ENCODE data around the gene ACOT7.

Gene ACOT7

DNA sequence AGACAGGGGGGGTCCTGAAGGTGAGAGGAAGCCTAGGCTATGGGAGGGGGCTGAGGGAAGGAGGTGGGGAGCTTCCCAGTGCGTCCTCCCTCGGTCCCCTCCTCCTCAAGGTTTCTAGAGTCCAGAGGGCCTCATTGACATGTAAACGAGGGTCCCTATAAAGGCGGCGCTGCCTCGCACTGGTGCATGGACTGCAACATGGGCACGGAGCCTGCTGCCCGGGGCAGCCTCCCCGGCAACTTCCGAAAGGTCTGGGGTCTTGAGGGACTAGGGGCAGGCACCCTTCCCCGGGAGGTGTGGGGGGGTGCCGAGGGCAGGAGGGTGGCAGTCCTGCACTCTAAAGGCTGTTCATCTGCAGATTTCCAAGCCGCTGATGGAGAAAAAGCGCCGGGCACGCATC is 149.6 kb downstream of the ACOT7 start, which contains the start of gene HES3:
HES3 (plus strand) TSS at position 187 of the 400 bp plus-strand sequence; CDS start at position 374, 187 bp downstream.
- H3K4me3 ChIP-seq (ENCODE audit: low read length): peak within 1 kb of the TSS; percentile 73
- peaks cover 5% of the 10 kb centered on the region; the same call in 1 of the 2 replicates for H3K27me3 ChIP-seq (ENCODE audit: control insufficient read depth, insufficient read depth, low read length)
- no CpG with 5 or more reads among the region's 16 CpGs for WGBS (ENCODE audit: insufficient coverage, insufficient read length)

DNA sequence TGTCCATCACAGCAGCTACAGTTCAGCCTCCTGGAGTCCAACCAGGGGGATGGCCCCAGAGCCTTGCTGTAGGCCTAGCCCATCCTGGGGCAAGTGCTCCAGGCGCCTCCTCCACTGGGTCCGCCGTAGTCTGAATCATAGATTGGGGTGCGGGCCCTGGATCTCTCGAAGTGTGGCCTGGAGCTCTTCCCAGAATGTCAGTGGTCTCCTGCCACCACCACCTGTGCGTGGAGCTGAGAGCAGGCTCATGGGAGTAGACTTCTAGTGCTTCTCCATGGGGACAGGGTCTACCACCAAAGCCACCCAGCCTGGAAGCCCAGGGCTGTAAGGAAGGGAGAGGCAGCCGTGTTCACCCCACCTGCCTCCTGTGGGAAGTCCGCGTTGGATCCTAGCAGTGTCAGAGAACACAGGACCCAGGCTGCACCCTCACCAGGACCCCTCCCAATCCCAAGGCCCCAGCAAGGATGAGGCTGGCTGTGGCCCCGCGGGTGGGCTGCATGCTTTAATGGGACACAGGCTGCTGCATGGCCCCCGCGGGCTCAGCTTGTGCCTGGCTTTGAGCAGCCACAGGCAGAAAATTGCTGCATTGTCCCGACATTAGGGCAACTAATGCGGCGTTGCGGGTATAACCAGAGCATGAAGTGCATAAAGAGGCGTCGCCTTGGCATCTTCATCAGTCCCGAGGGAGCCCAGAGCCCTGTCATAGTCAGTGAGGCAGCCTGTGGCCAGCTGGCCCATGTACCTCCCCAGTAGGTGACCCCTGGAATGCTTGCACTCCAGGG is 150.3 kb downstream of the ACOT7 start:
- DNase-seq (ENCODE audit: low read depth, low spot score): no peak
- Histone ChIP-seq H3K4me3 (ENCODE audit: low read length) (peak overlapping the region; percentile 73; the same call in 1 of the 2 replicates), H3K36me3 (ENCODE audit: control insufficient read depth, insufficient read depth, low read length) (no peaks in the 10 kb centered on the region), H3K27ac (ENCODE audit: low read length) (no peak overlapping the region), H3K4me1 (ENCODE audit: control insufficient read depth, insufficient read depth, low read length) (peaks cover 16% of the 10 kb centered on the region), H3K27me3 (ENCODE audit: control insufficient read depth, insufficient read depth, low read length) (no peaks in the 10 kb centered on the region; the same call in 1 of the 2 replicates), H3K9me3 (ENCODE audit: control insufficient read depth, insufficient read depth, low read length) (no peaks in the 10 kb centered on the region)
- no CpG with 5 or more reads among the region's 20 CpGs for WGBS (ENCODE audit: insufficient coverage, insufficient read length)

More for the DNA sequence above, 149.6 kb downstream of the ACOT7 start, which contains the start of gene HES3:
- no peak within 1 kb of the TSS for H3K27ac ChIP-seq (ENCODE audit: low read length)
- no peak for DNase-seq (ENCODE audit: low read depth, low spot score)
- H3K9me3 ChIP-seq (ENCODE audit: control insufficient read depth, insufficient read depth, low read length): no peaks in the 10 kb centered on the region
- H3K36me3 ChIP-seq (ENCODE audit: control insufficient read depth, insufficient read depth, low read length): no peaks in the 10 kb centered on the region
- peaks cover 19% of the 10 kb centered on the region for H3K4me1 ChIP-seq (ENCODE audit: control insufficient read depth, insufficient read depth, low read length)

DNA sequence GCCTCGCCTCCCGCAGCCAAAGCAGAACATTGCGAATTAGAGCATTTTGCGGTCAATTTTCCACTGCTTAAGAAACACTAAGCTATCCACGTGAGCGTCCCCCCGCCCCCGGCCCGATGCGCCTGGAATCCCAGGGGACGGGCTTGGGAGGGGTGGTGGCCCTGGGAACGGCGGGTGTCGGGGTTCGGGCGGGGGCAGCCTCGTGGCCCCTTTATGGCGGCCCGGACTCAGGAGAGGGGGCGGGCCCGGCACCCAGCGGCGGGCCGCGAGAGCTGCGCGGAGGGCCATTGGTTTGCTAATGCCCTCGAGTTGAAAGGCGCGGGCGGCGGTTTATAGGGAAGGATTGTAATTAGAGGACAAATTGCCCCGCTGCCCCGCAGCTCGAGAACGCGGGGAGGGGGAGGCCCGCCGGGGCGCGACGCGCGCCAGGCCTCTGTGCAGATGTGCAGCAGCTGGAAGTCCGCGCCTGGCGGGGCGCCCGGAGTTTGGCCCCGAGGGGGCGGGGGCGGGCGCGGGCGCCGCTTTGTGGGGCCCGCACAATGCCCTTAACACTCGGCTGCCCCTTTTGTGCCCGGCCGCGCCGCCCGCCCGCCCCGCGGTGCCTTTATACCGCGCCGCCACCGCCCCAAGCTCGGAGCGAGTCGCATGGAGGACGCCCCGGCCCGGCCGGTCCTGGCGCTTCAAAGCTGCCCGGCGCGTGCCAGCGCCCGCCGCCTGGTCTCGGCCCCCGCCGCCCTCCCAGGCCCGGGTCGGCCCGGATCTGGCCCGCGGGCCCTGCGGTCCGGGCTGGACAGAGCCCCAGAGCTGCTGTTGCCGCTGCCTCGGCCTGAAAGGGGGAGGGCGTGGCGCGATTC is 151.5 kb downstream of the ACOT7 start:
- H3K9me3 ChIP-seq (ENCODE audit: control insufficient read depth, insufficient read depth, low read length): no peaks in the 10 kb centered on the region
- peaks cover 16% of the 10 kb centered on the region for H3K4me1 ChIP-seq (ENCODE audit: control insufficient read depth, insufficient read depth, low read length)
- H3K36me3 ChIP-seq (ENCODE audit: control insufficient read depth, insufficient read depth, low read length): no peaks in the 10 kb centered on the region
- WGBS (ENCODE audit: insufficient coverage, insufficient read length): no CpG with 5 or more reads among the region's 99 CpGs
- no peak for DNase-seq (ENCODE audit: low read depth, low spot score)
- no peaks in the 10 kb centered on the region for H3K27me3 ChIP-seq (ENCODE audit: control insufficient read depth, insufficient read depth, low read length)
- H3K4me3 ChIP-seq (ENCODE audit: low read length): peak overlapping the region; percentile 15; the same call in 1 of the 2 replicates
- H3K27ac ChIP-seq (ENCODE audit: low read length): no peak overlapping the region

DNA sequence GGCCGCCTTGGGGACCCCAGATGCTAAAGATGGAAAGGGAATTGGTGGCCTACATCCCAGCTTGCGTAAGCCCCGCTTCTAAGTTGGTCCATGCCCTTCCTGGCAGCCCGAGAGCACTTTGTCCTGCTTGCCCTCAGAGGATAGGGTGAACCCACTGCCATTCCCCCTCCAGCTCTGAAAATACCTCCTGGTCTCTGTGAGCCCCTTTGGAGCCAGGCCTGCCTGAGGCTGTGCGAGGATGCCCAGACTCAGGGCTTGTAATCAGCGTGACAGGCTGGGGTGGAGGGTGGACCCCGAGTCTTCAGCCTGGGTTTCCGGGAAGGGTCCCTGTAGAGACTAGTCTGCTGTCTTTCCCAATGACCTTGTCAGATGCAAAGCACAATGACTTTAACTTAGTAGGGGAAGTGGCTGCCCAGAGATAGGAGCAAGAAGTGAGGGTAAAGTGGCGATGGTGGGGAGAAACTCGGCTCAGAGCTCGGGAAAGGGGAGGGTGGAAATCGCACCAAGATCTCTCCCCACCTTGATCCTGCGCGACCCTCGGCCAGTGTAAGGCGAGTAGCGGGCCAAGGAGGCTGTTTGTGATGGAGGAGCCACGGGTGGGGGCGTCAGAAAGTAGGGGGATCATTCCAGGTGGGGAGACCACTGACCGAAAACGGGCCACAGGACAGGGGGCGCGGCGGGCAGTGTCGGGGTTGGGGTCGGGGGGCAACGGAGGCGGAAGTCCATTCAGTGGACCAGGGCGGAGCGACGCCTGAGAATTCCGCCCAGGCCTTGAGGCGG is 152.3 kb downstream of the ACOT7 start:
- no peaks in the 10 kb centered on the region for H3K27me3 ChIP-seq (ENCODE audit: control insufficient read depth, insufficient read depth, low read length)
- H3K9me3 ChIP-seq (ENCODE audit: control insufficient read depth, insufficient read depth, low read length): no peaks in the 10 kb centered on the region
- H3K4me3 ChIP-seq (ENCODE audit: low read length): no peak overlapping the region; the same call in 1 of the 2 replicates
- H3K36me3 ChIP-seq (ENCODE audit: control insufficient read depth, insufficient read depth, low read length): no peaks in the 10 kb centered on the region
- no peak for DNase-seq (ENCODE audit: low read depth, low spot score)
- no peak overlapping the region for H3K27ac ChIP-seq (ENCODE audit: low read length)
- WGBS (ENCODE audit: insufficient coverage, insufficient read length): no CpG with 5 or more reads among the region's 33 CpGs
- peaks cover 16% of the 10 kb centered on the region for H3K4me1 ChIP-seq (ENCODE audit: control insufficient read depth, insufficient read depth, low read length)

DNA sequence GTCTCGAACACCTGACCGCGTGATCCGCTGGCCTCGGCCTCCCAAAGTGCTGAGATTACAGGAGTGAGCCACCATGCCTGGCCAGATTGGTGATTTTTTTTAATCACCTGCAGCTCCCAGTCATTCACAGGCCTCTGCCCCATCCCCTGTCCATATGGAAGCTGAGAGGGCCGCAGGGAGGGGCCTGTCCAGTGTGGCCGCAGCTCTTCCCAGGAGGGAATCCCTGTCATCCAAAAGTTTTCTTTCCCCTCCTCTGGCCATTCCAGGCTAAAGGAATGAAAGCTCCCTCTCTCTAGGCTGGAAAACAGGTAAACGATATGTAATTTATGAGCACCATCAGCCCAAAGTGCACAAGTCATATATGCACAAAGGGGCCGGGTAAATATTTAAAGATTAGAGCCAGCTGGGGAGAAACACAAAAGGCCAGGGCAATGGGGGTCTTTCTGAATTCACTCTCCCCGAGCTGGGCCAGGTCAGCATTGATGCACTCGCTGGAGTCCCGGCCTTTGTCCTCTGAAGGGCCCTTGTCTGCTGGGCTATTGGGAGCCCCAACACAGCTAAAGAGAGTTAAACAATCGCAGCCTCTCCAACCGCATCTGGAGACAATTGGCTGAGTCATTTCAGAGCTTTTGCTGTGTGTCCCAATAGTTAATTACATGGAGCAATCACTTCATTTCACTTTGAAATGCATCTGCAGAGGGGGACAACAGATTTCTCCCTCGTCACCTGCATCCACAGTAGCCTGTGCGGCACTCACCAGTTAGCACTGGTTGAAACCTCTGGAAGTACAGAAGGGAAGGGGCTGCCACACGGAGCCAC is 153.4 kb downstream of the ACOT7 start:
- WGBS (ENCODE audit: insufficient coverage, insufficient read length): no CpG with 5 or more reads among the region's 17 CpGs
- DNase-seq (ENCODE audit: low read depth, low spot score): no peak
- H3K4me1 ChIP-seq (ENCODE audit: control insufficient read depth, insufficient read depth, low read length): peaks cover 16% of the 10 kb centered on the region
- no peak overlapping the region for H3K4me3 ChIP-seq (ENCODE audit: low read length)
- H3K27me3 ChIP-seq (ENCODE audit: control insufficient read depth, insufficient read depth, low read length): no peaks in the 10 kb centered on the region
- H3K27ac ChIP-seq (ENCODE audit: low read length): no peak overlapping the region
- H3K9me3 ChIP-seq (ENCODE audit: control insufficient read depth, insufficient read depth, low read length): no peaks in the 10 kb centered on the region
- H3K36me3 ChIP-seq (ENCODE audit: control insufficient read depth, insufficient read depth, low read length): no peaks in the 10 kb centered on the region

DNA sequence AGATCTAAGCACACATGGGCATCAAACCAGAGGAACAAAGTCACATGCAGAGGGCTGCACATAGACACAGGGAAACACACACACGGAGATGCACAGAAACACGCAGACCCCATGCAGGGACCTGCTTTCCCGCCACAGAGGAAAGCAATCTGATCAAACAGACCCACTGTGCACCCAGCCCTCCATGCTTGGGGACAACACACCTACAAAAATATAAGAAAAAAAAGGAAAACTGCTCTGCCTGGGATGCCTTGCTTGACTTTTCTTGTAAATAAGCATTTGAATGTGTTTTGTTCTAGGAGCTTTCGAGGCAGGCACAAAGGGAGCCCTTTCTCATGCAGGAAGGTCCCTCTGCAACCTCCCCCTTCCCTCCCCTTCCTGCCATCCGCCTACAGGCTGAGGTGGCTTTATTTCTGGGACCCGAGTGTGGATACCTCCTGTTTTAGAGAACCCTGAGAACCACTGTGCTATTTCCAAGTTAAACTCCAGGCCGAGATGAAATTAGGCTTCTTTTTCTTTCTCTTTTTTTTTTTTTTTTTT is 154.3 kb downstream of the ACOT7 start:
- Histone ChIP-seq H3K9me3 (ENCODE audit: control insufficient read depth, insufficient read depth, low read length) (no peaks in the 10 kb centered on the region), H3K4me3 (ENCODE audit: low read length) (no peak overlapping the region), H3K36me3 (ENCODE audit: control insufficient read depth, insufficient read depth, low read length) (no peaks in the 10 kb centered on the region), H3K27me3 (ENCODE audit: control insufficient read depth, insufficient read depth, low read length) (no peaks in the 10 kb centered on the region), H3K4me1 (ENCODE audit: control insufficient read depth, insufficient read depth, low read length) (peaks cover 18% of the 10 kb centered on the region), H3K27ac (ENCODE audit: low read length) (peak overlapping the region; percentile 22)
- DNase-seq (ENCODE audit: low read depth, low spot score): no peak
- WGBS (ENCODE audit: insufficient coverage, insufficient read length): no CpG with 5 or more reads among the region's 7 CpGs

DNA sequence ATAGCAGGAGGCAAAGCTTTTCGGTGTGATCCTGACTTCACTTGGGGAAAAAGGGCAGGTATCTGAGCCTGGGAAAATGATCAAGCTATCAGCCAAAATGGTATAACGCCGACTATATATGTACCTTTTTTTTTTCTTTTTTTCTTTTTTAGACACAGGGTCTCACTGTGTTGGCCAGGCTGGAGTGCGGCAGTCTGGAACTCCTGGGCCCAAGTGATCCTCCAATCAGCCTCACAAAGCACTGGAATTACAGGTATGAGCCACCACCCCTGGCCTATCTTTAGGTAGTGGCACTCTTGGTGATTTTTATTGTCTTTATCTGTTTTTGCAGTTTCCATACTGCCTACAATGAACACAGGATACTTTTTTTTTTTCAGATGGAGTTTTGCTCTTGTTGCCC is 156.5 kb downstream of the ACOT7 start:
- no peak overlapping the region for H3K4me3 ChIP-seq (ENCODE audit: low read length)
- DNase-seq (ENCODE audit: low read depth, low spot score): no peak
- H3K27me3 ChIP-seq (ENCODE audit: control insufficient read depth, insufficient read depth, low read length): no peaks in the 10 kb centered on the region
- H3K36me3 ChIP-seq (ENCODE audit: control insufficient read depth, insufficient read depth, low read length): peaks cover 2% of the 10 kb centered on the region; the same call in 1 of the 2 replicates
- H3K27ac ChIP-seq (ENCODE audit: low read length): no peak overlapping the region
- H3K4me1 ChIP-seq (ENCODE audit: control insufficient read depth, insufficient read depth, low read length): peaks cover 9% of the 10 kb centered on the region
- no peaks in the 10 kb centered on the region for H3K9me3 ChIP-seq (ENCODE audit: control insufficient read depth, insufficient read depth, low read length)
- no CpG with 5 or more reads among the region's 4 CpGs for WGBS (ENCODE audit: insufficient coverage, insufficient read length)

DNA sequence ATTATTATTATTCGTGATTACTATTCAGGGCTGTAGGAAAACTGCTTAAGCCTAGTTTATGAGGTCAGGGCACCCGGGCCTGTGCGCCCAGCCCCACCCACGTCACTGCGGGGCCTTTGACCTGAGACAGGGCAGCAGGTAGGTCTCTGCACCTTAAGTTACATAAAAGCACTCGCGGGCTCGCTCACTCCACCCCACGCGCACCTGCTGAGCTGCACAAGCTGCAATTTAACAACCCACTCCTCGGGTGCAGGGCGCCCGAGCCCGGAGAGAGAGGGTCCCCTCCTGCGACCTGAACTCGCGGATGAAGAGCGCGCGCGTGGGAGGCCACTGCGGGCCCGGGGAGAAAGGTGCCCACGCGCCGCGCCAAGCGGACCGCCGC is 158.3 kb downstream of the ACOT7 start:
- no peak for DNase-seq (ENCODE audit: low read depth, low spot score)
- Histone ChIP-seq H3K27me3 (ENCODE audit: control insufficient read depth, insufficient read depth, low read length) (no peaks in the 10 kb centered on the region), H3K9me3 (ENCODE audit: control insufficient read depth, insufficient read depth, low read length) (no peaks in the 10 kb centered on the region), H3K27ac (ENCODE audit: low read length) (no peak overlapping the region), H3K36me3 (ENCODE audit: control insufficient read depth, insufficient read depth, low read length) (peaks cover 5% of the 10 kb centered on the region; the same call in 1 of the 2 replicates), H3K4me3 (ENCODE audit: low read length) (peak overlapping the region; percentile 98), H3K4me1 (ENCODE audit: control insufficient read depth, insufficient read depth, low read length) (peaks cover 3% of the 10 kb centered on the region; the same call in 1 of the 2 replicates)
- WGBS (ENCODE audit: insufficient coverage, insufficient read length): no CpG with 5 or more reads among the region's 30 CpGs

DNA sequence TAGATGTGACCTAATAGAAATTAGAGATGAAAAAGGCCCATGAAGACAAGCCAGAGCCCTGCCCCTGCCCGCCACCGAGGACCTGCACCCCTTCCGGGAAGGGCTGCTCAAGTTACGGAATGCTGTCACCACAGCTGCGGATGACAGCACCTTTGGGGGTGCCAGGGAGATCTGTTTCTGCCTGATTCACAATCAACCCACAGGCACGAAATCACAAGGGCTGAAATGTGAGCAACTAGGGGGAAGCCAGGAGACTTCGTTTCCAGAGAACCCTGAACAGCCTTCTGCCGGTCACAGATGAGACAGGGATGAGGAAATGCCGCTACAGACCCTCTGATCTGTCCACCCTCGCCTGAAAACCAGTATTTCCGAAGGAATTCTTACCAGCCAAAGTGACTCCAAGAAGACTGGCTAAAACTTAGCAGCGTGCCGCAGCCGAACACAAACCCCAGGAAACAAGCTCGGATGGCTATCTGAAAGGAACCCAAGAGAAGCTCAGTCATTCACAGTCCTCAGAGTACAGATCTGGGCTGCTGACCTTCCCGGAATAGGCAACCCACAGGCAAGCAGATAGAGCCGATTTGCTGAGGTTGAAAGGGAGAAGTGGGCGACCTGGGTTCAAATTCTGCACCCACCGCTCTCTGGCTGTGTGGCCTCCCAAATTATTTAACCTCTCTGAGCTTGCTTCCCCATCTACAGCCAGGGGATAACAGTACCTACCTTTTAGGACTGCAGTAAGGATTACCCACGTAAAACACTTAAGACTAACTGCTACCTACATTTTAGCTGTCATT is 158.9 kb downstream of the ACOT7 start:
- DNase-seq (ENCODE audit: low read depth, low spot score): no peak
- no CpG with 5 or more reads among the region's 20 CpGs for WGBS (ENCODE audit: insufficient coverage, insufficient read length)
- Histone ChIP-seq H3K4me1 (ENCODE audit: control insufficient read depth, insufficient read depth, low read length) (peaks cover 3% of the 10 kb centered on the region; the same call in 1 of the 2 replicates), H3K36me3 (ENCODE audit: control insufficient read depth, insufficient read depth, low read length) (peaks cover 5% of the 10 kb centered on the region; the same call in 1 of the 2 replicates), H3K27ac (ENCODE audit: low read length) (no peak overlapping the region), H3K4me3 (ENCODE audit: low read length) (peak overlapping the region; percentile 98; the same call in 1 of the 2 replicates), H3K27me3 (ENCODE audit: control insufficient read depth, insufficient read depth, low read length) (no peaks in the 10 kb centered on the region), H3K9me3 (ENCODE audit: control insufficient read depth, insufficient read depth, low read length) (no peaks in the 10 kb centered on the region)

All from iPS DF 6.9 (cell line).